C4-2B (cell line): ENCODE data around the gene ISCU.

ENCODE experiments used
- CTCF ChIP-seq: fragments of 450-650 bp; conservative IDR thresholded peaks from 2 replicates; pipeline ENCODE4 v1.5.1; 2017; ENCODE audit warnings: mild to moderate bottlenecking
- ZFX ChIP-seq: fragments of 450-650 bp; IDR thresholded peaks from 2 replicates; pipeline ENCODE4 v1.6.1; 2017

- TF ChIP-seq CTCF (no peak), ZFX (no peak)
These were observed 18.1 kb downstream of the ISCU start for GRCh38 chr12:108580531-108580930.
